SJSA1 (cell line): Measurements from ENCODE around the gene ZNF669. TPM values are rescaled to one million over a fixed set of nuclear protein-coding genes. Genes with fewer than 3 reads are reported as not detected.

Experiments used
- DNase-seq, 2 experiments: peaks; one replicate each; pipeline ENCODE4 v3.0.0-alpha.2; 2015 to 2020; ENCODE audit warnings: low spot score in 2 of 2, low read depth in 1 of 2
- H3K27ac ChIP-seq: fragments of 250-450 bp; sonication (Bioruptor Pico); 2 replicates; pipeline ENCODE4 v1.5.1; 2020; ENCODE audit warnings: mild to moderate bottlenecking, moderate library complexity
- H3K27me3 ChIP-seq: fragments of 250-450 bp; sonication (Bioruptor Pico); replicated peaks from 2 replicates; pipeline ENCODE4 v1.5.1; 2020; ENCODE audit warnings: mild to moderate bottlenecking, moderate library complexity
- H3K36me3 ChIP-seq: fragments of 250-450 bp; sonication (Bioruptor Pico); 2 replicates; pipeline ENCODE4 v1.5.1; 2020; ENCODE audit warnings: mild to moderate bottlenecking
- H3K4me1 ChIP-seq: fragments of 250-450 bp; sonication (Bioruptor Pico); replicated peaks from 2 replicates; pipeline ENCODE4 v1.6.1; 2021; ENCODE audit warnings: mild to moderate bottlenecking
- H3K4me3 ChIP-seq: fragments of 250-450 bp; sonication (Bioruptor Pico); 2 replicates; pipeline ENCODE4 v1.5.1; 2020; ENCODE audit warnings: mild to moderate bottlenecking
- H3K9me3 ChIP-seq: fragments of 250-450 bp; sonication (Bioruptor Pico); replicated peaks from 2 replicates; pipeline ENCODE4 v1.5.1; 2020; ENCODE audit warnings: mild to moderate bottlenecking
- total RNA-seq: library from RNA; depleted of rRNA; stranded (reverse); fragments of >200 nt; shearing (Covaris generic); gene quantifications from 2 replicates; pipeline ENCODE4 v1.2.3, GENCODE V29; 2014; rRNA removed

Gene ZNF669
- total RNA-seq, 1 experiment from 2014 or later: 18.6 TPM

GRCh38 chr1:247077213-247077612 is 26.9 kb downstream of the ZNF669 start:
- no peak overlapping the region for H3K27ac ChIP-seq

DNA sequence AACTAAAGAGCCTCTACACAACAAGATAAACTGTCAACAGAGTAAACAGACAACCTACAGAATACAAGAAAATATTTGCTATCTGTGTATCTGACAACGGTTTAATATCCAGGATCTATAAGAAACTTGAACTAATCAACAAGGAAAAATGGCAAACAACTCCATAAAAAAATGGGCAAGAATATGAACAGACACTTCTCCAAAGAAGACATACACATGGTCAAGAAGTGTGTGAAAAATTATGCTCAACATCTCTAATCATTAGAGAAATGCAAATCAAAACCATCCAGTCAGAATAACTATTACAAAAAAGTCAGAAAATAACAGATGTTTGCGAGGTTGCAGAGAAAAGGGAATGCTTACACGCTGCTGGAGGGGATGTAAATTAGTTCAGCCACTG is 33.5 kb downstream of the ZNF669 start:
- peaks cover 13% of the 10 kb centered on the region; the same call in 1 of the 2 replicates for H3K9me3 ChIP-seq
- no peak overlapping the region for H3K27ac ChIP-seq
- H3K4me3 ChIP-seq: no peak overlapping the region
- H3K27me3 ChIP-seq: no peaks in the 10 kb centered on the region
- H3K4me1 ChIP-seq: no peaks in the 10 kb centered on the region
- no peaks in the 10 kb centered on the region for H3K36me3 ChIP-seq
- DNase-seq: no peak

More at GRCh38 chr1:247077213-247077612, 26.9 kb downstream of the ZNF669 start:
- H3K36me3 ChIP-seq: peaks cover 5% of the 10 kb centered on the region; the same call in 1 of the 2 replicates
- DNase-seq: no peak
- H3K4me3 ChIP-seq: peak overlapping the region; percentile 83
- peaks cover 6% of the 10 kb centered on the region for H3K4me1 ChIP-seq
- peaks cover 9% of the 10 kb centered on the region for H3K9me3 ChIP-seq
- H3K27me3 ChIP-seq: no peaks in the 10 kb centered on the region

DNA sequence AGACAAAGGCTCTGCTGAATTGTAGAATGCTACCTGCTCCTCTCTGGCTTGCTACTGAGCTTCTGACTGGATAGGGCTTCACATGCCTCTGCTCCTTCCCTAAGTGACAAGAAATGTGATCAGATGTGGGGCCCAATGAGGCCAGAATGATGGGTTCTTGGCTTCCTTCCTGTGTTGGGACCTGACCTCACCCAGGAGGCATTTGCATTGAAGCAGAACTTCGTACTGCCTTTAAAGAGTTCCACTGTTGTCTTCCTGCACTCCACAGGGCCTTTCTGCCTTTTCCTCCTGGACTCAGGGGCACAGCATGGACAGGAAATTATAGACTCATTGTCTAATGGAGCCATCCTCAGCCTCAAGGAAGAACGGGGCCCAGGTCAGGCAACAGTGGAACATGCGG is 39.9 kb downstream of the ZNF669 start:
- Histone ChIP-seq H3K36me3 (no peaks in the 10 kb centered on the region), H3K4me3 (no peak overlapping the region), H3K27me3 (no peaks in the 10 kb centered on the region), H3K27ac (no peak overlapping the region), H3K9me3 (peaks cover 14% of the 10 kb centered on the region), H3K4me1 (no peaks in the 10 kb centered on the region)
- DNase-seq: no peak

DNA sequence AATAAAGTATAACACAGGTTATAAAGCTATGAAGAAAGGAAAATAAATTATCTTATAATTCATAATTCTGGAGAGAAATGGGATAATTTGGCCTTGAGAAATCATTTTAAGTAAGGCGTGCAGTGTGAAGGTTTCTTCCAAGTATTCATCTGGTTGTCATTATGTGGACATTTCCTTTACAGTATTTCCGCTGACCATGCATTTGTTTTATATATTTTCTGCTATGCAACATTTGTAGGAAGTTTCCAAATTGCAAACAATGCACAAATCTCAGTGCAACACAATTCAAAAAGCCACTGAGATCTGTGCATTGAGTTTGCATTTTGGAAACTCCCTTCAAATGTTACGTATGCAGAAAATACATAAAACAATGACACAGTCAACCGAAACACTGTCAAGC is 43.4 kb downstream of the ZNF669 start:
- Histone ChIP-seq H3K4me1 (no peaks in the 10 kb centered on the region), H3K4me3 (no peak overlapping the region), H3K36me3 (no peaks in the 10 kb centered on the region), H3K27ac (no peak overlapping the region), H3K9me3 (peaks cover 11% of the 10 kb centered on the region), H3K27me3 (no peaks in the 10 kb centered on the region)
- no peak for DNase-seq

DNA sequence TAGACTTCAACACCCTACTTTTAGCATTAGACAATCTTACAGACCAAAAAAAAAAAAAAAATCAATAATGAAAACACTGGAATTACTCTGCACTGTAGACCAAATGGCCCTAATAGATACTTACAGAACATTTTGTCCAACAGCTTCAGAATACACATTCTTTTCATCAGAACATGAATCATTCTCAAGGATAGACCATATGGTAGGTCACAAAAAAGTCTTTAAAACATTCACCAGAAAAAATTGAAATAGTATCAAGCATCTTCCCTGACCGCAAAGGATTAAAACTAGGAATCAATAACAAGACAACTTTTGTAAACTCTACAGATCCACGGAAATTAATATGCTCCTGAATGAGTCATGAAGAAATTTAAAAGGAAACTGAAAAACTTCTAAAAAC is 48.1 kb downstream of the ZNF669 start:
- no peak for DNase-seq
- no peak overlapping the region for H3K27ac ChIP-seq

GRCh38 chr1:247054992-247055415 is 49.2 kb downstream of the ZNF669 start:
- H3K4me3 ChIP-seq: no peak overlapping the region
- H3K27ac ChIP-seq: no peak overlapping the region
- H3K27me3 ChIP-seq: no peaks in the 10 kb centered on the region
- H3K9me3 ChIP-seq: peaks cover 19% of the 10 kb centered on the region
- no peaks in the 10 kb centered on the region for H3K36me3 ChIP-seq
- DNase-seq: no peak
- no peaks in the 10 kb centered on the region for H3K4me1 ChIP-seq

More for the DNA sequence above, 48.1 kb downstream of the ZNF669 start:
- Histone ChIP-seq H3K36me3 (no peaks in the 10 kb centered on the region), H3K4me3 (no peak overlapping the region), H3K9me3 (peaks cover 15% of the 10 kb centered on the region), H3K27me3 (no peaks in the 10 kb centered on the region), H3K4me1 (no peaks in the 10 kb centered on the region)

Other genes with a start within 250 kb of the ZNF669 start
- gene AHCTF1, start 172.4 kb downstream of the ZNF669 start, total RNA-seq: 31.3 and 37.5 TPM in 2 replicates
- gene ZNF695, start 96.3 kb downstream of the ZNF669 start, total RNA-seq: 3.0 and 10.4 TPM in 2 replicates
- gene ZNF670, start 25.5 kb downstream of the ZNF669 start, total RNA-seq: 3.1 and 5.2 TPM in 2 replicates
- 17.7 and 28.5 TPM in 2 replicates for gene ZNF124, start 67.7 kb upstream of the ZNF669 start, total RNA-seq
- not detected in 2 replicates for gene VN1R5, start 151.7 kb upstream of the ZNF669 start, total RNA-seq
- gene ZNF496, start 227.5 kb upstream of the ZNF669 start, total RNA-seq: 23.8 and 44.0 TPM in 2 replicates